ENCODE results near the gene TNNT1.

The TNNT1 gene

DNA sequence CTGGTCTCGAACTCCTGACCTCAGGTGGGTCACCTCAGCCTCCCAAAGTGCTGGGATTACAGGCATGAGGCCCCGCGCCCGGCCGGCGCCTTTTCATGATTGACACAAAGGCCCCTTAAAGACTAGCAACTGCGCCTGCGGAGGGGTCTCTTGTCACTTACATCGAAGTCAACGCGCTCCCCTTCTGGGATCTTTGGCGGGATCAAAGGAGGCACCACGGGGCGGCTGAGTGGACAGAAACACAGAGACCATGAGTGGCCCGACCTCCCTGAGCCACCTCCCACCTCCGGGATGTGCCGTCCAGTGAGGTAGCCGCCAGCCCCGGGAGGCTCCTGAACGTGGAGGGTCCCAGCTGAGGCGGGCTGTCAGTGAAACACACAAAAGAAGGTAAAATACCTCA, 7.3 kb downstream of the TNNT1 start:
- POLR2A ChIA-PET (ENCODE audit: low non-redundant PET), result interaction anchor here (1.0 kb wide), 1 partner anchor 19 kb away, joined by 5 read pairs; no protein-coding TSS in a partner anchor
- DNase-seq (ENCODE audit: low spot score), result no peak
- CTCF ChIA-PET, result interaction anchor here (0.6 to 2.4 kb wide), 15 partner anchors 10 to 957 kb away, joined by 3 to 31 read pairs (median 4); partner anchors contain the start of gene TMEM238
- TF ChIP-seq, protein P1, sequence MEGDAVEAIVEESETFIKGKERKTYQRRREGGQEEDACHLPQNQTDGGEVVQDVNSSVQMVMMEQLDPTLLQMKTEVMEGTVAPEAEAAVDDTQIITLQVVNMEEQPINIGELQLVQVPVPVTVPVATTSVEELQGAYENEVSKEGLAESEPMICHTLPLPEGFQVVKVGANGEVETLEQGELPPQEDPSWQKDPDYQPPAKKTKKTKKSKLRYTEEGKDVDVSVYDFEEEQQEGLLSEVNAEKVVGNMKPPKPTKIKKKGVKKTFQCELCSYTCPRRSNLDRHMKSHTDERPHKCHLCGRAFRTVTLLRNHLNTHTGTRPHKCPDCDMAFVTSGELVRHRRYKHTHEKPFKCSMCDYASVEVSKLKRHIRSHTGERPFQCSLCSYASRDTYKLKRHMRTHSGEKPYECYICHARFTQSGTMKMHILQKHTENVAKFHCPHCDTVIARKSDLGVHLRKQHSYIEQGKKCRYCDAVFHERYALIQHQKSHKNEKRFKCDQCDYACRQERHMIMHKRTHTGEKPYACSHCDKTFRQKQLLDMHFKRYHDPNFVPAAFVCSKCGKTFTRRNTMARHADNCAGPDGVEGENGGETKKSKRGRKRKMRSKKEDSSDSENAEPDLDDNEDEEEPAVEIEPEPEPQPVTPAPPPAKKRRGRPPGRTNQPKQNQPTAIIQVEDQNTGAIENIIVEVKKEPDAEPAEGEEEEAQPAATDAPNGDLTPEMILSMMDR (conservative IDR thresholded peaks at IDR 0.05; ENCODE audit: low read depth), result no peak
- peak overlapping the region; percentile 23 for H3K27ac ChIP-seq

DNA sequence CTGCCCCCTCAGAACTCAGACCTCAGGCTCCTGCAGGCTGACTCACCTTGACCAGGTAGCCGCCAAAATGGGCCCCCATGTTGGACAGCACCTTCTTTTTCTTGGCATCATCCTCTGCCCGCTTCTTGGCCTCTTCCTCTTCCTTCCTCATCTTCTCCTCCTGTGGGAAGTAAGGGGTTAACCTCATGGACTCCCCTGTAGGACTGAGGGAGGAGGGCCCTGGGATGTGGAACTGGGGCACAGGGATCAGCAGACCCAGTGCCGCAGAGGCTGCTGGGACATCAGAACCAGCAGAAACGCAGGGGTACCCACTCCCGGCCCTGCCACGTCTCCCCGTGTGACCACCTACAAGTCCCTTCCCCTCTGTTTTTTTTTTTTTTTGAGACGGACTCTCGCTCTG, 11.1 kb downstream of the TNNT1 start:
- no peak overlapping the region for H3K27ac ChIP-seq
- ChIA-PET POLR2A (ENCODE audit: low non-redundant PET) (no interaction called here), CTCF (no interaction called here)
- no peak for DNase-seq (ENCODE audit: low spot score)
- TF ChIP-seq, protein P1 (conservative IDR thresholded peaks at IDR 0.05; ENCODE audit: low read depth), result no peak

DNA sequence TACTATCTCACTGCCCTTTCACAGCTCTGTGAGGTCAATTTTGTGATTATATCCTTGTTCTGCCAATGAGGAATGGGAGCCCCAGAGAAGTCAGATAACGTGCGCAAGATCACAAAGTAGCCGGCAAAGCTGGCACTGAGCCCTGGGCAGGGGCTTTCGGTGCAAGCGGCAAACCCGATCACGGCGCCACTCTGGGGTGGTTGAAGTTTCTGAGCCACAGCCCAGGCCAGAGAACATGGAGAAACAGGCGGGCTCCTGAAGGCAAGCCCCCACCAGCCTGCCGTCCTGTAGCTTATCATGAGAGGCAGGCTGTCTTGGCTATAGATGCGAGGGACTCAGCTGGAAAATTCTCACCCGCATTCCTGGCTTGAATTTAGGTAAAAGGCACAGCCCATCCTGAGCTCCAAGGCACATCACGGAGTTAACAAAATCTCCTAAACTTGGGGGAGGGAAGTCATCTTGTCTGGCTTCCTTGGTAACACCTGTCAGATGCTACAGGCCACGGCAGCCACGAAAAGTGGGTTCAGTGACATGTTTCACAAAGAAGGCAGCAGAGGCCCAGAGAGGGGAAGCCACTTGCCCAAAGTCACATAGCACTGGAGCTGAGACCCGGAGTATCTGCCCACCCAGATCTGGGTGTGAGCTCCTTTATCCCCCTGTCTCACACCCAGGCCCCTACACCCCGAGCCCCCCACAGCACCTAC, 12.5 kb downstream of the TNNT1 start:
- DNase-seq (ENCODE audit: low spot score), result no peak
- TF ChIP-seq, protein P1 (conservative IDR thresholded peaks at IDR 0.05; ENCODE audit: low read depth), result no peak
- no peak overlapping the region for H3K27ac ChIP-seq
- ChIA-PET CTCF (interaction anchor here (0.6 to 1.1 kb wide), 5 partner anchors 24 to 947 kb away, joined by 3 to 7 read pairs (median 3); partner anchors contain the start of genes MBOAT7 and RDH13), POLR2A (ENCODE audit: low non-redundant PET) (no interaction called here)

DNA sequence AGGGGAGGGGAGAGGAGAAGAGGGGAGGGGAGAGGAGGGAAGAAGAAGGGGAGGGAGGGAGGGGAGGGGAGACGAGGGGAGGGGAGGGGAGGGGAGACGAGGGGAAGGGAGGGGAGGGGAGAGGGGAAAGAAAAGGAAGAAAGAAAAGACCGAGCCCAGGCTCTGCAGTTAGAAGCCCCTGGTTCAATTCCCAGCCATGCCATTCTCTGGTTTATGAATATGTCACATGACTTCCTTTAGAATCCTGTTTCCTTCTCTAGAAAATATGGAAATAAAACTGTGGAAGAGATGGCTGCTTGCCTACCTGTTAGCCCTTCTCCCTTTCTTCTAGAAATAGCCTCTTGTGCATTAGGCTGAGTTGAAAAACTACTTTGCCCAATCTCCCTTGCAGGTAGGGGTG, 14.3 kb downstream of the TNNT1 start:
- CTCF ChIA-PET, result interaction anchor here (0.7 to 0.9 kb wide), 2 partner anchors 8 to 52 kb away, joined by 3 read pairs; no protein-coding TSS in a partner anchor
- no peak for DNase-seq (ENCODE audit: low spot score)
- TF ChIP-seq, protein P1 (conservative IDR thresholded peaks at IDR 0.05; ENCODE audit: low read depth), result no peak
- POLR2A ChIA-PET (ENCODE audit: low non-redundant PET), result no interaction called here
- peak overlapping the region; percentile 22; the same call in 1 of the 2 replicates for H3K27ac ChIP-seq

DNA sequence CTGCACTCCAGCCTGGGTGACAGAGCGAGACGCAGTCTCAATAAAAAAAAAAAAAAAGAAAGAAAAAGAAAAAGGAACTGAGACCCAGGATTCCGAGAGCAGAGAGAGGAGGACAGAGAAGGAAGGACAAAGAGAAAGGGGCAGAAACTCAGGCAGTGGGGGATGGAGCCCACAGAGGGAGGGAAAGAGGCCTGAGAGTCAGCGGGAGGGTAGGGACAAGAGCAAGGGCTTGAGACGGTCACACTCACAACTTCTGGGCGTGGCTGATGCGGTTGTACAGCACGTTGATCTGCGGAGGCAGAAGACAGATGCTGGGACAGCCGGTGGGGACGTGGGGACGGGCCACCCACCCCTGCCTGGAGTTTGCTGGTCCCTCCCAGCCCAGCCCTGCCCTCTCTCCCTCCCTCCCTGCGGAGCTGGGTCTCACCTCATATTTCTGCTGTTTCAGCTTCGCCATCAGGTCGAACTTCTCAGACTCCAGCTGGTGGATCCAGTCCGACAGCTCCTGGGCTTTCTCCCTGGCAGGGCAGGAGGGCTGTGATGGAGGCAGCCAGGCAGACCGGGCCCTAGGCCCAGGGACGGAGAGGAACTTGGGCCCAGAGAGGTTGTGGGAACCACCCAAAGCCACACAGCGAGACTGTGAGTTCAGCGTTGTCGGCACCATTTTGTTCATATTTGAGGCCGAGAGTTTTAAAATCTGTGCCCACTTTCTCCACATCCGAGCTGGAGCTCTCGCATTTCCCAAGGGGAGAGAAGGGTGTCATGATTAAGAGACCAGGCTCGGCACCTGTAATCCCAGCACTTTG, 15.2 kb downstream of the TNNT1 start:
- CTCF ChIA-PET, result interaction anchor here (0.6 kb wide), 1 partner anchor 70 kb away, joined by 3 read pairs; no protein-coding TSS in a partner anchor
- no peak for DNase-seq (ENCODE audit: low spot score)
- TF ChIP-seq, protein P1 (conservative IDR thresholded peaks at IDR 0.05; ENCODE audit: low read depth), result no peak
- H3K27ac ChIP-seq, result peak overlapping the region; percentile 4; the same call in 1 of the 2 replicates
- POLR2A ChIA-PET (ENCODE audit: low non-redundant PET), result no interaction called here

DNA sequence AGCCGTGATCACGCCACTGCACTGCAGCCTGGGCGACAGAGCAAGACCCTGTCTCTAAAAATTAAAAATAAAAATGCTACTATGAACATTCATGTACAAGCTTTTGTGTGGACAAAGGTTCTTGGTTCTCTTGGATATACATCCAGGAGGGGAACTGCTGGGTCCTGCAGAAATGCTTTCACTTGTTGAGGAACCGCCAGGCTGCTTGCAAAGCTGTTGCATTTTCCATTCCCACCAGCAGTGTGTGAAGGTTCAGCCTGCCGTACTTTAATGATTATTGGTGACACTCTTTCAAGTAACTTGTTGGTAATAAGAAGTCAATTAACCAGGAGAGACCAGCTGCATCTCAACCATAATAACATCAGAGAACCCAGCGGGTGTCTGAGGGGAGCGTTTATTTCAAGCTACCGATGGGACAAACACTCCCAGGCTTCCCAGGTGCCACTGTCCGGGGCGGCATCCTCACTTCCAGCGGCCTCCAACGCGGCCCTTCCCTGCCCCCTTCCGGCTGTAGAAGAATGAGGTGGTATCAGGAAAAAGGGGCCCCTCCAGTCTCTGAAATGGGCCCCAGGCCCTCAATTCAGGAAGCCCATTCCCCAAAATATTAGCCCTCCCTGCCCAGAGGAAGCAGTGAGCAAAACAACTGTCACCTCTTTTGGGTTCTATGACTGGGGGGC, 16.4 kb downstream of the TNNT1 start:
- no peak for DNase-seq (ENCODE audit: low spot score)
- TF ChIP-seq, protein P1 (conservative IDR thresholded peaks at IDR 0.05; ENCODE audit: low read depth), result no peak
- ChIA-PET POLR2A (ENCODE audit: low non-redundant PET) (interaction anchor here (0.6 kb wide), 1 partner anchor 15 kb away, joined by 8 read pairs; no protein-coding TSS in a partner anchor), CTCF (interaction anchor here (0.6 kb wide), 1 partner anchor 64 kb away, joined by 3 read pairs; no protein-coding TSS in a partner anchor)
- H3K27ac ChIP-seq, result peak overlapping the region; percentile 4; the same call in 1 of the 2 replicates

Data from RWPE1 (cell line).